Prostate gland (tissue), 2 donors: ENCODE measurements around the gene TACC2. TPM values are rescaled to one million over a fixed set of nuclear protein-coding genes. Genes with fewer than 3 reads are reported as not detected.

Experiments used
- DNase-seq: peaks from one replicate; pipeline ENCODE4 v3.0.0-alpha.2; 2019; ENCODE audit warnings: low spot score
- H3K27ac ChIP-seq, 2 donors: fragments of 200-600 bp; sonication (generic); 2 replicates each; pipeline ENCODE4 v1.5.1; 2017 to 2019
- H3K27me3 ChIP-seq: fragments of 200-600 bp; sonication (generic); replicated peaks from 2 replicates; pipeline ENCODE4 v1.5.1; 2019; ENCODE audit not compliant: insufficient read depth
- H3K36me3 ChIP-seq, 2 donors: fragments of 200-600 bp; sonication (generic); 1 replicate in 1 of 2; 2 replicates in 1 of 2; pipeline versions ENCODE4 v1.5.1 to v1.8.1; 2017 to 2019
- H3K4me1 ChIP-seq: fragments of 200-600 bp; sonication (generic); replicated peaks from 2 replicates; pipeline ENCODE4 v1.5.1; 2019
- H3K4me3 ChIP-seq, 2 donors: fragments of 200-600 bp; sonication (generic); 2 replicates each; pipeline ENCODE4 v1.5.1; 2017 to 2019
- H3K9me3 ChIP-seq: fragments of 200-600 bp; sonication (generic); 2 replicates; pipeline ENCODE4 v1.5.1; 2017
- POLR2A ChIP-seq: fragments of 450-650 bp; IDR thresholded peaks from one replicate; pipeline ENCODE4 v1.6.1; 2016; ENCODE audit warnings: antibody characterized with exemption, mild to moderate bottlenecking
- POLR2AphosphoS5 ChIP-seq: sonication (generic); formaldehyde crosslinking; IDR thresholded peaks from one replicate; pipeline ENCODE4 v1.6.1; 2017; ENCODE audit warnings: antibody characterized with exemption
- WGBS: methylation state at CpG from one replicate; pipeline ENCODE4 v1.1.5; 2018; 5-methylcytosine and 5-hydroxymethylcytosine counted together
- intact Hi-C: fragments of 100-400 bp; cut with DNase I; formaldehyde crosslinking; loops from one replicate; pipeline ENCODE4 v1.14.2; 2022
- total RNA-seq, 2 donors: library from RNA; depleted of rRNA; stranded (reverse); fragments of >200 nt; gene quantifications; one replicate each; pipeline ENCODE4 v1.1.0, GENCODE V29; 2016
- TF ChIP-seq, protein P1 (sequence below), 4 experiments: fragments of 200-600 bp in 2 of 4; fragments of 450-650 bp in 2 of 4; sonication (generic) in 2 of 4; IDR thresholded peaks; 1 replicate in 3 of 4; 2 replicates in 1 of 4; pipeline ENCODE4 v1.5.1; 2016 to 2019; ENCODE audit warnings: antibody characterized with exemption in 4 of 4, mild to moderate bottlenecking in 2 of 4, moderate library complexity in 2 of 4

Gene TACC2
- total RNA-seq, 2 donors from 2014 or later: 101 to 140 TPM

DNA sequence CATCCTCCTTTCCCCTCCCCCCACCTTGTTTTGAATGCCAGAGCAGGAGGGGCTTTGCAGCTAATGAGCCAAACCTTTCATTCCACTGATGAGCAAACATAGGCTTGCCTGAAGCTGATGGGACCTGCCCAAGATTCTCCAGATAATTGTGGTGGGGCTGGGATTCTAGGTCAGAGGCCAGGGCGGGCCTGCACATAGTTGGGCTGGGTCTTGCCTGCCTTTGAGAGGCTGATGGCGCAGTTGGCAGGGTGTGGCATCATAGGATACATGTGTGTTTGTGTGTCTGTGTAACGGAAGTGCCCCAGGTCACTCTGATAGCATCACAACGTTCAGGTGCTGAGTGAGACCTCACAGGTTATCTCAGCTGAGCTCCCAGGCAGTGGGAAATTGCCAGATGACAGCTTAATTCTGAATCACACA is 305.0 kb downstream of the TACC2 start:
- no peak for DNase-seq
- no peak for TF ChIP-seq POLR2A
- intact Hi-C loops: no loop called here
- Histone ChIP-seq H3K9me3 (no peaks in the 10 kb centered on the region), H3K4me3 (no peak overlapping the region), H3K27me3 (no peaks in the 10 kb centered on the region), H3K36me3 (no peaks in the 10 kb centered on the region), H3K27ac (no peak overlapping the region), H3K4me1 (no peaks in the 10 kb centered on the region)
- WGBS: 35% methylated on average over 4 of the region's 4 CpGs

DNA sequence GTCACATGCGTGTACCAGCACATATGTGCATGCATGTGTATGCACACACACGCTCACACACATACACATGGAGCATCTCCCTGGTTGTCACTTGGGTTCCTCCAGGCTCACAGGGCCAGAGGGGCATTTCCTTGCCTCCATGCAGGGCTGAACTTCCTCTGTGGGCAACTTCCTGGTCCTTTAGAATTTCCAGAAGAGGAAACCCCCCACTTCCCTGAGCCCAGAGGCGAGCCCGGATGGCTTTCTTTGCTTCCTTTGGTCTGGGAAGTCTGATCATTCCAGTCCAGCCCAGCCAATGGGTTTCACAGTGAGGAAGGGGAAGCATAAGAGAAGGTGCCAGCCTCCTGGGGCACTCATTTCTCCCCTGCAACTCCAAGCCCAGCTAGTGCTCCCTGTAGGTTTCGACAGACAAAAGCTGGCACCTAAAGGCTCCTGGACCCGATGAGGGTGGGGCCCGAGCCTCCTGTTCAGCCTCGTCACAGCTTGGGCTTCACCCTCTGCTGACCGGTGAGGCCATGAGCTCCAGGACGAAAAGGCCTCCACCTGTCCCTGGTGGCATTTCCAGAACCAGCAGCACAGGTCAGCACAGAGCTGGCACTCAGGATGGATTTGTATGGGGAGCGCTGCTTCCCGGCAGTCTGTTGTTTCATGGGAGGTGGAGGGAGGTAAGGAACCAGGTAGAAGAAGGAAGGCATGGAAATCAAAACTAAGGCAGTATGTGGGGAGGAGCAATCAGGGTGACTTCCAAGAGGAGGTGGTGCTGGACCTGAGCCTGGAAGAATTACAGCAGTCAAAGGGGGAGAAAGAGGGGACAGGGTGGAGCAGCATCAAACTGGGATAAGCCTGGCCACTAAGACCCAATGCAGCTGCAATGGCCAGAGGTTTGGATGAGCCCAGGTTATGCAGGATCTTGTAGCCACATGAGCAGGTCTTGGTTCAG is 305.8 kb downstream of the TACC2 start:
- no peaks in the 10 kb centered on the region for H3K9me3 ChIP-seq
- TF ChIP-seq POLR2AphosphoS5: no peak
- TF ChIP-seq POLR2A: no peak
- TF ChIP-seq, protein P1, sequence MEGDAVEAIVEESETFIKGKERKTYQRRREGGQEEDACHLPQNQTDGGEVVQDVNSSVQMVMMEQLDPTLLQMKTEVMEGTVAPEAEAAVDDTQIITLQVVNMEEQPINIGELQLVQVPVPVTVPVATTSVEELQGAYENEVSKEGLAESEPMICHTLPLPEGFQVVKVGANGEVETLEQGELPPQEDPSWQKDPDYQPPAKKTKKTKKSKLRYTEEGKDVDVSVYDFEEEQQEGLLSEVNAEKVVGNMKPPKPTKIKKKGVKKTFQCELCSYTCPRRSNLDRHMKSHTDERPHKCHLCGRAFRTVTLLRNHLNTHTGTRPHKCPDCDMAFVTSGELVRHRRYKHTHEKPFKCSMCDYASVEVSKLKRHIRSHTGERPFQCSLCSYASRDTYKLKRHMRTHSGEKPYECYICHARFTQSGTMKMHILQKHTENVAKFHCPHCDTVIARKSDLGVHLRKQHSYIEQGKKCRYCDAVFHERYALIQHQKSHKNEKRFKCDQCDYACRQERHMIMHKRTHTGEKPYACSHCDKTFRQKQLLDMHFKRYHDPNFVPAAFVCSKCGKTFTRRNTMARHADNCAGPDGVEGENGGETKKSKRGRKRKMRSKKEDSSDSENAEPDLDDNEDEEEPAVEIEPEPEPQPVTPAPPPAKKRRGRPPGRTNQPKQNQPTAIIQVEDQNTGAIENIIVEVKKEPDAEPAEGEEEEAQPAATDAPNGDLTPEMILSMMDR (IDR thresholded peaks at IDR 0.05): no peak
- H3K4me1 ChIP-seq: no peaks in the 10 kb centered on the region
- H3K36me3 ChIP-seq: no peaks in the 10 kb centered on the region
- no peak overlapping the region for H3K27ac ChIP-seq
- no peak overlapping the region for H3K4me3 ChIP-seq
- DNase-seq: no peak
- 94% methylated on average over 12 of the region's 12 CpGs for WGBS
- no peaks in the 10 kb centered on the region for H3K27me3 ChIP-seq
- intact Hi-C loops: loop anchor here (5.0 kb wide), 1 partner anchor 48 kb away; no protein-coding TSS in a partner anchor

DNA sequence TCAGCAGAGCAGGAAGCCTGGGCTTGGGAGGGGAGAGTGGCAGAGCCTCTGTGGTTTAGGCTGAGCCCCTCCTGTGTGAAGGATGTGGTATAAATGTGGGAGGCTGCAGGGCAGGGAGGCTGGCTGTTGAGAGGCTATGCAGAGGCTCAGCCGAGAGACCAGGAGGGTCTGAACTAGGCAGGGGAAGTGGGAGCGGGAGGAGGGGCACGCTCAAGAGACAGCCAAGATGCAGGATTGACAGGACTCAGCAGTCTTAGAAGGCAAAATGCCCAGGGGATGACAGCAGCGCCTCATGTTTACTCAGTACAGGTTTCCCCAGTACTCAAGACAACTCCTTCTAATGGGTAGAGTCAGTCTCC is 306.5 kb downstream of the TACC2 start:
- no peaks in the 10 kb centered on the region for H3K36me3 ChIP-seq
- TF ChIP-seq, protein P1 (IDR thresholded peaks at IDR 0.05): no peak
- TF ChIP-seq POLR2A (no peak), POLR2AphosphoS5 (no peak)
- no peak overlapping the region for H3K4me3 ChIP-seq
- no peaks in the 10 kb centered on the region for H3K27me3 ChIP-seq
- H3K9me3 ChIP-seq: no peaks in the 10 kb centered on the region
- 79% methylated on average over 4 of the region's 4 CpGs for WGBS
- no peaks in the 10 kb centered on the region for H3K4me1 ChIP-seq
- no peak for DNase-seq
- intact Hi-C loops: loop anchor here (5.0 kb wide), 1 partner anchor 47 kb away; no protein-coding TSS in a partner anchor
- H3K27ac ChIP-seq: no peak overlapping the region

DNA sequence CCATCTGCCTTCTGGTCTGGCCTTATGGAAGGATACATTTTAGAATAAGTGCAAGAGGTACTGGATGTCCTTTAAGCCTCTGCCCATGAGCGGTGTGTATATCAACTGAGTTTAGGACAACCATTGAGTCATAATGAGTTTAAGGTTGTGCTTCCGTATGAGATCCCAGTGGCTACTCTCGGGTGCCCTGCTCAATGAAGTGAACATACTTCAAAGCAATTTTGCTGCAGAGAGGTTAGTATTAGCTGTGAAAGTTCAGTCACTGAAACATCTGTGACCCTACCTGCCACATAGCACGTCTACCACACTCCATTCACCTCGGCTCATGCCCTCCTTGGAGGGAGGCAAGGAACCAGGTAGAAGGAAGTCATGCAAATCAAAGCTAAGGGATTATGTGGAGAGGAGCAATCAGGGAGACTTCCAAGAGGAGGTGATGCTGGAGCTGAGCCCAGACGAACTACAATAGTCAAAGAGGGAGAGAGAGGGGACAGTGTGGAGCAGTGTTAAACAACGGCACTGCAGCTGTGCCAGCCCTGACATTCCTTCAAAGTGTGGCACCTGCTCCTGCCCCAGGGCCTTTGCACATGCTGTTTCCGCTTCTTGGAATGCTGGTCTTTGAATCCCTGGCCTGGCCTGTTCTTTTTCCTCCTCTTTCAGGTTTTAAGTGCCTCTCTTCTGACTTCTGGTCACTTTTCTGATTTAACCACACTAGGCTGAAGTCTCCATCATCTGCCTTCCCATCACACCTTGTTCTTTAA is 307.6 kb downstream of the TACC2 start:
- 89% methylated on average over 7 of the region's 8 CpGs for WGBS
- no peaks in the 10 kb centered on the region for H3K27me3 ChIP-seq
- no peak overlapping the region for H3K27ac ChIP-seq
- no peaks in the 10 kb centered on the region for H3K4me1 ChIP-seq
- H3K4me3 ChIP-seq: no peak overlapping the region
- no peak for DNase-seq
- H3K36me3 ChIP-seq: no peaks in the 10 kb centered on the region
- TF ChIP-seq POLR2A (no peak), POLR2AphosphoS5 (no peak)
- TF ChIP-seq, protein P1 (IDR thresholded peaks at IDR 0.05): no peak
- intact Hi-C loops: loop anchor here (5.0 kb wide), 1 partner anchor 46 kb away; no protein-coding TSS in a partner anchor
- no peaks in the 10 kb centered on the region for H3K9me3 ChIP-seq

DNA sequence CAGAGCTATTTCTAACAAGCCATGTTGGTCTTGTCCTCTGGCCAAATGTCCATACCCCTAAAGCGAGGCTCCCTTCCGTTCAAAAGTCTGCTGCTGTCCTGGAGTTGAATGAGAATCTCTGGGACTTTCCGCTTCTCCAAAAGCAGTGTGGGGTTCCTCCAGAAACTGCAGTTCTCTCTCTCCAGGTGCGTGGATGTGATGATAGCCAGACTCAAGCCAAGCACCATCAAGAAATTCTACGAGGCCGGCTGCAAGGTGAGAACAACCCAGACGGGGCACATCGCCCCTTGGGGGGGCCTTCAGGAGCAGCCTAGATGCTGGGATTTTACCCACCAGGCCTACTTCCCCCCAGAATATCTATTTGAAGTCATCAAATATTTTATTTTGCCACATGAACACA is 308.6 kb downstream of the TACC2 start:
- Histone ChIP-seq H3K27me3 (no peaks in the 10 kb centered on the region), H3K4me1 (no peaks in the 10 kb centered on the region), H3K36me3 (no peaks in the 10 kb centered on the region), H3K9me3 (no peaks in the 10 kb centered on the region), H3K4me3 (no peak overlapping the region), H3K27ac (no peak overlapping the region)
- no peak for TF ChIP-seq POLR2A
- TF ChIP-seq, protein P1 (IDR thresholded peaks at IDR 0.05): no peak
- TF ChIP-seq POLR2AphosphoS5: no peak
- no peak for DNase-seq
- WGBS: 84% methylated on average over 8 of the region's 8 CpGs
- intact Hi-C loops: loop anchor here (5.0 kb wide), 1 partner anchor 45 kb away; no protein-coding TSS in a partner anchor
